Epithelial cell of proximal tubule (primary cell): Measurements from ENCODE around the gene PYDC2. TPM values are rescaled to one million over a fixed set of nuclear protein-coding genes. Genes with fewer than 3 reads are reported as not detected.

ENCODE experiments used
- total RNA-seq: library from RNA; depleted of rRNA; stranded (reverse); fragments of >200 nt; gene quantifications from 2 replicates; pipeline ENCODE4 v1.2.3, GENCODE V29; 2015

The PYDC2 gene
- total RNA-seq, 1 donor from 2014 or later: not detected

Other genes with a start within 250 kb of the PYDC2 start
- 122 and 134 TPM in 2 replicates for gene CCDC50, start 131.8 kb upstream of the PYDC2 start, total RNA-seq
- gene UTS2B, start 130.6 kb upstream of the PYDC2 start, total RNA-seq: 0.07 and 0.69 TPM in 2 replicates